ENCODE measurements around the gene C5orf58.

DNA sequence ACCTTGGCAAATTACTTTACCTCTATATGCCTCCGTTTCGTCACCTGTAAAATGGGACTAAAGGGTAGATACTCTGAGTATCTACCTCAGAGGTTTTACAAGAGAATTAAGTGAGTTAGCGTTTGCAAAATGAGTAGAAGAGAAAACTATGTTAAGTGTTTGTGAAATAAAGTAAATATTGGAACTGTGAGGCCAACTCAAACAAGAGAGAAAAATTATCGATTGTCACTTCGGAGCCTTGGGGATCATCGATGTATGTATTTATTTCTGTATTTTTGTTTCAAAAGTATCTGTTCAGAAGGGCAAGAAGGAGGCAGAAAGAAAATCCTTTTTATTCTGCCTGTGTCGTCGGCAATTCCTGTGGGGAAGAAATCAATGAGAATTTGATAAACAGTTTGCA lies 25.8 kb upstream of the C5orf58 start:
- TF ChIP-seq, protein P1, sequence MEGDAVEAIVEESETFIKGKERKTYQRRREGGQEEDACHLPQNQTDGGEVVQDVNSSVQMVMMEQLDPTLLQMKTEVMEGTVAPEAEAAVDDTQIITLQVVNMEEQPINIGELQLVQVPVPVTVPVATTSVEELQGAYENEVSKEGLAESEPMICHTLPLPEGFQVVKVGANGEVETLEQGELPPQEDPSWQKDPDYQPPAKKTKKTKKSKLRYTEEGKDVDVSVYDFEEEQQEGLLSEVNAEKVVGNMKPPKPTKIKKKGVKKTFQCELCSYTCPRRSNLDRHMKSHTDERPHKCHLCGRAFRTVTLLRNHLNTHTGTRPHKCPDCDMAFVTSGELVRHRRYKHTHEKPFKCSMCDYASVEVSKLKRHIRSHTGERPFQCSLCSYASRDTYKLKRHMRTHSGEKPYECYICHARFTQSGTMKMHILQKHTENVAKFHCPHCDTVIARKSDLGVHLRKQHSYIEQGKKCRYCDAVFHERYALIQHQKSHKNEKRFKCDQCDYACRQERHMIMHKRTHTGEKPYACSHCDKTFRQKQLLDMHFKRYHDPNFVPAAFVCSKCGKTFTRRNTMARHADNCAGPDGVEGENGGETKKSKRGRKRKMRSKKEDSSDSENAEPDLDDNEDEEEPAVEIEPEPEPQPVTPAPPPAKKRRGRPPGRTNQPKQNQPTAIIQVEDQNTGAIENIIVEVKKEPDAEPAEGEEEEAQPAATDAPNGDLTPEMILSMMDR (IDR thresholded peaks at IDR 0.05) = no peak
- TF ChIP-seq POLR2A (IDR thresholded peaks at IDR 0.05) = no peak

Measured in uterus (tissue), 2 donors.